Measurements from ENCODE around the gene CTTN.

DNA sequence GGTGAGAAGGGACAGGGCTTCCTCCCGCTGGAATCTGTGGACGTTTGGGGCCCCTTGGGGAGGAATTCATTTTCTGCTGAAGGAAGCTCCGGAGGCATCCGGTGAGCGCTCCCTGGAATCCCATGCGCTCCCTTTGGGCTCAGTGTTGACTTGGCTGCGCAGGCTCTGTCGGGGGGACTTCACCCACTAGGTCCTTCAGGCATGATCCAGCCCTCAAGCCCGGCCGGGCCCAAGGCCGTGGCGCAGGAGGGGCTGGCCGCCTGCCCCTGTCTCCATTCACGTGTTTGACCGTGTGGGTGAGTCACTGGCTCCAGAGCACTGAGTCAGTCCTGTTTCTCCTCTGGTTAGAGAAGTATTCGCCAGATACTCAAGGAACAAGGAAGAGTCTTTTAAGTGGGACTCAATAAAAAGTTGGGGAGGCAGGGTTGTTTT lies 1.4 kb downstream of the CTTN start:
- TF ChIP-seq CTCF (IDR thresholded peaks at IDR 0.05) (no peak), POLR2A (IDR thresholded peaks at IDR 0.05) (no peak)

Measured in testis (tissue), 2 donors.